IPS-20b (cell line): ENCODE measurements around the gene SETD5.

Experiments used
- H3K27ac ChIP-seq: one replicate; pipeline ENCODE4 v1.5.1; 2013; ENCODE audit warnings: low read length
- H3K27me3 ChIP-seq: 2 replicates; pipeline ENCODE4 v1.6.1; 2013; ENCODE audit warnings: mild to moderate bottlenecking, low read length, inconsistent platforms; ENCODE audit not compliant: insufficient read depth
- H3K36me3 ChIP-seq: 2 replicates; pipeline ENCODE4 v1.6.1; 2013; ENCODE audit warnings: low read depth, mild to moderate bottlenecking, inconsistent platforms, low read length, moderate library complexity; ENCODE audit not compliant: insufficient read depth
- H3K4me1 ChIP-seq: 2 replicates; pipeline ENCODE4 v1.6.1; 2013; ENCODE audit warnings: mild to moderate bottlenecking, control low read depth, inconsistent platforms, low read length, moderate library complexity; ENCODE audit not compliant: insufficient read depth
- H3K4me3 ChIP-seq: 2 replicates; pipeline ENCODE4 v1.5.1; 2013; ENCODE audit warnings: mild to moderate bottlenecking, low read length, inconsistent platforms
- H3K9ac ChIP-seq: 2 replicates; pipeline ENCODE4 v1.6.1; 2013; ENCODE audit warnings: low read depth, mild to moderate bottlenecking, inconsistent platforms, low read length, moderate library complexity
- H3K9me3 ChIP-seq: 2 replicates; pipeline ENCODE4 v1.6.1; 2013; ENCODE audit warnings: mild to moderate bottlenecking, low read depth, low read length, inconsistent platforms; ENCODE audit not compliant: insufficient read depth

Gene SETD5

DNA sequence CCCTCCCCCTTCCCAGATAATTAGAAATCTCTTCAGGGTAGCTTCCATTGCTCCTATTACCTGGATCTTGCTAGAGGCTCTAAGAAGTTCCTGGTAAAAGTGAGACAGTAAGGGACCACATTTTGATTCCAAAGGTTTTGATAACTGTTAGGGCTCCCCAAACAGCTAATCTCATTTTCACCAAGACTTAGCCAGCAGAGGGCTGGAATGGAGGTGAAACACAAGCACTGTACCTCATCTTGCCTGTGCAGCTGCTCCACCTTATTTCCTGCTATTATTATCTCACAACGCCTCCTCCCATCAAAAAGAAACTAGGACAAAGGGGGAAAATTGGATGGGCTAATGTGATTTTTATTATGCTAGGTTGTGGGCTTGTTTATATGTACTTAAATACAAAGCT, 7.3 kb downstream of the SETD5 start:
- H3K27me3 ChIP-seq = no peaks in the 10 kb centered on the region
- H3K4me3 ChIP-seq = peak overlapping the region; percentile 28
- H3K36me3 ChIP-seq = no peaks in the 10 kb centered on the region
- peak overlapping the region; percentile 42; the same call in 1 of the 2 replicates for H3K9ac ChIP-seq
- no peak overlapping the region for H3K27ac ChIP-seq
- H3K4me1 ChIP-seq = peaks cover 51% of the 10 kb centered on the region
- H3K9me3 ChIP-seq = no peaks in the 10 kb centered on the region

GRCh38 chr3:9405756-9406155, 8.3 kb downstream of the SETD5 start:
- Histone ChIP-seq H3K9me3 (no peaks in the 10 kb centered on the region), H3K27ac (no peak overlapping the region), H3K9ac (no peak overlapping the region), H3K27me3 (no peaks in the 10 kb centered on the region), H3K4me1 (peaks cover 54% of the 10 kb centered on the region), H3K4me3 (no peak overlapping the region), H3K36me3 (no peaks in the 10 kb centered on the region)

GRCh38 chr3:9406856-9407626, 9.6 kb downstream of the SETD5 start:
- Histone ChIP-seq H3K4me3 (no peak overlapping the region), H3K9ac (no peak overlapping the region), H3K4me1 (peaks cover 41% of the 10 kb centered on the region), H3K27me3 (no peaks in the 10 kb centered on the region), H3K9me3 (no peaks in the 10 kb centered on the region), H3K27ac (no peak overlapping the region), H3K36me3 (no peaks in the 10 kb centered on the region)

- H3K9me3 ChIP-seq = no peaks in the 10 kb centered on the region
- H3K27ac ChIP-seq = no peak overlapping the region
- H3K4me1 ChIP-seq = peaks cover 35% of the 10 kb centered on the region
- H3K4me3 ChIP-seq = no peak overlapping the region
- no peaks in the 10 kb centered on the region for H3K36me3 ChIP-seq
- H3K9ac ChIP-seq = no peak overlapping the region
- no peaks in the 10 kb centered on the region for H3K27me3 ChIP-seq
Observed at GRCh38 chr3:9408061-9408460, 10.6 kb downstream of the SETD5 start.

- H3K4me1 ChIP-seq = peaks cover 30% of the 10 kb centered on the region
Observed at GRCh38 chr3:9408546-9408945, 11.1 kb downstream of the SETD5 start.

DNA sequence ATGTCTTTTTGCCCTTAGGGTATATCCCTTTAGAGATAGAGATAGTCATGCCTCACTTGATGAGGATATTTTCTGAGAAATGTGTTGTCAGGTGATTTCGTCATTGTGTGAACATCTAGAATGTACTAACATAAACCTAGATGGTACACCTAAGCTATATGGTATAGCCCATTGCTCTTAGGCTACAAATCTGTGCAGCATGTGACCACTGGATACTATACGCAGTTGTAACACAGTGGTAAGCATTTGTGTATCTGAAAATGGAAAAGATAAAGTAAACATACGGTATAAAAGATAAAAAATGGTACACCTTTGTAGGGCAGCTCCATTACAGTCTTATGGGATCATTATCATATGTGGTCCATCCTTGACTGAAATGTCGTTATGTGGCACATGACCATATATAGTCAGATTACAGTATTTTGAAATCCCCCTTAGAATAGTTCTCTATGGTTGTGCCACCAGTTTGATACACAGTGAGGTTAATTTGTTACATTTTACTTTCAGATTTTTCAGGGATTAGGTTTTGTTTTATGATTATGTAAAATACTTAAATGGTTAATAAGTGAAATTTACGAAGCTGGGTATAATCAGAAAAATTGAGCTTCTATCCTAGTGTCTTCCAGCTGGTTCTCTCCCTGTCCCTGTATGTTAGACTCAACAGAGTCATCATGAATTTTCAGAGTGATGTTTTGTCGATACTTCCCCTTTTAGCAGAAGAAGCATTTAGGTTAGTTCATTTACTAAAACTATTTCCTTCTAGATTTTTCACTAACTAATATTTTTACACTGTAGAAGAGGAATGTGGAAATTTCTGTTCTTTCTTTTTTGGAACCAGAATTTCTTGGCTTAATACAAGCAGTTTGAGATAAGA, 12.8 kb downstream of the SETD5 start:
- Histone ChIP-seq H3K27ac (no peak overlapping the region), H3K4me3 (no peak overlapping the region), H3K36me3 (no peaks in the 10 kb centered on the region), H3K27me3 (no peaks in the 10 kb centered on the region), H3K4me1 (peaks cover 17% of the 10 kb centered on the region), H3K9me3 (no peaks in the 10 kb centered on the region), H3K9ac (no peak overlapping the region)

More at GRCh38 chr3:9408546-9408945, 11.1 kb downstream of the SETD5 start:
- Histone ChIP-seq H3K27ac (no peak overlapping the region), H3K36me3 (no peaks in the 10 kb centered on the region), H3K9ac (no peak overlapping the region), H3K27me3 (no peaks in the 10 kb centered on the region), H3K4me3 (no peak overlapping the region), H3K9me3 (no peaks in the 10 kb centered on the region)

- Histone ChIP-seq H3K27me3 (no peaks in the 10 kb centered on the region), H3K9ac (no peak overlapping the region), H3K9me3 (no peaks in the 10 kb centered on the region), H3K4me3 (no peak overlapping the region), H3K36me3 (peaks cover 9% of the 10 kb centered on the region; the same call in 1 of the 2 replicates), H3K4me1 (peaks cover 9% of the 10 kb centered on the region; the same call in 1 of the 2 replicates), H3K27ac (no peak overlapping the region)
Observed at GRCh38 chr3:9411302-9411701, 13.9 kb downstream of the SETD5 start.

- H3K36me3 ChIP-seq = peaks cover 13% of the 10 kb centered on the region; the same call in 1 of the 2 replicates
- H3K4me3 ChIP-seq = no peak overlapping the region
- H3K9me3 ChIP-seq = no peaks in the 10 kb centered on the region
- H3K27me3 ChIP-seq = no peaks in the 10 kb centered on the region
- H3K27ac ChIP-seq = no peak overlapping the region
- peaks cover 9% of the 10 kb centered on the region; the same call in 1 of the 2 replicates for H3K4me1 ChIP-seq
- no peak overlapping the region for H3K9ac ChIP-seq
Observed at GRCh38 chr3:9412293-9412692, 14.9 kb downstream of the SETD5 start.

GRCh38 chr3:9414826-9415225, 17.4 kb downstream of the SETD5 start:
- Histone ChIP-seq H3K9ac (no peak overlapping the region), H3K27me3 (no peaks in the 10 kb centered on the region), H3K4me1 (peaks cover 9% of the 10 kb centered on the region; the same call in 1 of the 2 replicates), H3K36me3 (peaks cover 13% of the 10 kb centered on the region; the same call in 1 of the 2 replicates), H3K4me3 (no peak overlapping the region), H3K9me3 (no peaks in the 10 kb centered on the region), H3K27ac (no peak overlapping the region)

GRCh38 chr3:9415485-9416138, 18.2 kb downstream of the SETD5 start:
- Histone ChIP-seq H3K9ac (no peak overlapping the region), H3K27me3 (no peaks in the 10 kb centered on the region), H3K9me3 (no peaks in the 10 kb centered on the region), H3K36me3 (peaks cover 13% of the 10 kb centered on the region; the same call in 1 of the 2 replicates), H3K4me3 (no peak overlapping the region), H3K4me1 (peaks cover 5% of the 10 kb centered on the region; the same call in 1 of the 2 replicates), H3K27ac (no peak overlapping the region)

- Histone ChIP-seq H3K27ac (no peak overlapping the region), H3K9me3 (no peaks in the 10 kb centered on the region), H3K4me3 (no peak overlapping the region), H3K9ac (no peak overlapping the region), H3K27me3 (no peaks in the 10 kb centered on the region), H3K4me1 (peaks cover 6% of the 10 kb centered on the region; the same call in 1 of the 2 replicates), H3K36me3 (peaks cover 13% of the 10 kb centered on the region; the same call in 1 of the 2 replicates)
Observed at GRCh38 chr3:9416139-9416780, 18.8 kb downstream of the SETD5 start.
